IMR-90 (cell line): ENCODE results near the gene MAGI2.

ENCODE experiments used
- CHD1 ChIP-seq: IDR thresholded peaks from 2 replicates; pipeline ENCODE4 v1.6.1; 2012; ENCODE audit warnings: low read depth, low read length, improper control_type of control experiment
- CTCF ChIP-seq: conservative IDR thresholded peaks from 2 replicates; pipeline ENCODE4 v1.5.1; 2012; ENCODE audit warnings: mild to moderate bottlenecking, low read depth, low read length, improper control_type of control experiment
- POLR2A ChIP-seq: IDR thresholded peaks from 2 replicates; pipeline ENCODE4 v1.6.1; 2012; ENCODE audit warnings: mild to moderate bottlenecking, low read depth, low read length
- RAD21 ChIP-seq: IDR thresholded peaks from 2 replicates; pipeline ENCODE4 v1.6.1; 2012; ENCODE audit warnings: low read length, improper control_type of control experiment
- USF2 ChIP-seq: fragments of 150-350 bp; IDR thresholded peaks from 2 replicates; pipeline ENCODE4 v1.6.1; 2017; ENCODE audit warnings: mild to moderate bottlenecking, antibody characterized with exemption, low read length, low read depth

GRCh38 chr7:78492146-78492545, 961.3 kb downstream of the MAGI2 start:
- TF ChIP-seq USF2 (no peak), CTCF (no peak), POLR2A (no peak), RAD21 (no peak), CHD1 (no peak)
